Astrocyte of the cerebellum (primary cell): ENCODE measurements around the gene XYLT1.

Experiments used
- DNase-seq: peaks from one replicate; pipeline ENCODE4 v3.0.0-alpha.2; 2011; ENCODE audit warnings: low read depth
- H3K4me3 ChIP-seq: 2 replicates; pipeline ENCODE4 v1.5.1; 2011; ENCODE audit warnings: mild to moderate bottlenecking, low read depth, low read length, moderate library complexity
- CTCF ChIP-seq: IDR thresholded peaks from 2 replicates; pipeline ENCODE4 v1.5.1; 2012; ENCODE audit warnings: low read length, low read depth, moderate library complexity, mild to moderate bottlenecking; ENCODE audit errors: missing control alignments
- in situ Hi-C: cut with HindIII; loops from 2 replicates; pipeline ENCODE4 v1.10.0; 2017; ENCODE audit warnings: low sequenced_read_pairs

XYLT1 gene

GRCh38 chr16:17276610-17277009 is 194.2 kb downstream of the XYLT1 start:
- H3K4me3 ChIP-seq = no peak overlapping the region
- DNase-seq = no peak
- TF ChIP-seq CTCF = no peak
- in situ Hi-C loops = loop anchor here (5.0 kb wide), 2 partner anchors 41 to 91 kb away; no protein-coding TSS in a partner anchor

GRCh38 chr16:17276010-17276530 is 194.7 kb downstream of the XYLT1 start:
- H3K4me3 ChIP-seq = no peak overlapping the region
- TF ChIP-seq CTCF = no peak
- in situ Hi-C loops = loop anchor here (5.0 kb wide), 2 partner anchors 41 to 91 kb away; no protein-coding TSS in a partner anchor
- DNase-seq = no peak

GRCh38 chr16:17275076-17276009 is 195.4 kb downstream of the XYLT1 start:
- H3K4me3 ChIP-seq = no peak overlapping the region
- TF ChIP-seq CTCF = no peak
- DNase-seq = no peak
- in situ Hi-C loops = loop anchor here (5.0 kb wide), 2 partner anchors 42 to 92 kb away; no protein-coding TSS in a partner anchor

- TF ChIP-seq CTCF = no peak
- no peak overlapping the region for H3K4me3 ChIP-seq
- in situ Hi-C loops = no loop called here
- DNase-seq = peak; percentile 79
These were observed 197.6 kb downstream of the XYLT1 start for GRCh38 chr16:17273142-17273561.

DNA sequence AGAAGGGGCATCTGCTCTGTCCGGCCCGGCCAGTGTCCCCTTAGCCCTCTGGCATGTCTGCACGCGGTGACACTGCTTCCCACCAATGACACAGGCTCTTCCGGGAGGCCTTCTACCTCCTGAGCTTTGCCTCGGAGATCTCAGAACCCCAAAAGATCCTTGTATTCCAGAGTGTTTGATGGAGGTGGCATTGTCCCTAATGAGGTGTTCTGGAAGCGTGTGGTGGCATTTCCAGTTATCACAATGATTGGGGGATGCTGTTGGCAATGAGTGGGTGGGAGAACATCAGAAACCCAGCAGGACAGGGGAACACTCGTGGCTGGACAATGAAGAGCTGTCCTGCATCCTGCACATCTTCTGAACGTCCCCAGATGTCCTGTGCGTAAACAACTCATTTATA is 198.0 kb downstream of the XYLT1 start:
- no peak for TF ChIP-seq CTCF
- in situ Hi-C loops = no loop called here
- no peak for DNase-seq
- no peak overlapping the region for H3K4me3 ChIP-seq

GRCh38 chr16:17271687-17272086 is 199.1 kb downstream of the XYLT1 start:
- no peak overlapping the region for H3K4me3 ChIP-seq
- TF ChIP-seq CTCF = no peak
- no peak for DNase-seq
- in situ Hi-C loops = no loop called here
